ENCODE results near the gene BCAS4. TPM values are rescaled to one million over a fixed set of nuclear protein-coding genes. Genes with fewer than 3 reads are reported as not detected.
"Not testable (repeated sequence)": the region's sequence is repeated elsewhere in the genome, so short reads cannot be mapped to it uniquely, and the experiment has no call there.

Gene BCAS4
- total RNA-seq, 1 donor from 2014 or later: 4.3 TPM

GRCh38 chr20:50771419-50772080 lies 23.3 kb upstream of the BCAS4 start:
- DNase-seq (peak; percentile 15), ATAC-seq (peak; percentile 12)
- H3K9me3 ChIP-seq; intact Hi-C loops (cut with DNase I); H3K4me3 ChIP-seq; H3K36me3 ChIP-seq; H3K4me1 ChIP-seq; H3K27me3 ChIP-seq; H3K27ac ChIP-seq: not testable (repeated sequence)

GRCh38 chr20:50772420-50773185 lies 22.3 kb upstream of the BCAS4 start:
- intact Hi-C loops (cut with DNase I): no loop called here
- ATAC-seq: no peak
- H3K27me3 ChIP-seq: no peaks in the 10 kb centered on the region
- H3K9me3 ChIP-seq: no peaks in the 10 kb centered on the region
- H3K36me3 ChIP-seq: no peaks in the 10 kb centered on the region
- TF ChIP-seq, protein P1, sequence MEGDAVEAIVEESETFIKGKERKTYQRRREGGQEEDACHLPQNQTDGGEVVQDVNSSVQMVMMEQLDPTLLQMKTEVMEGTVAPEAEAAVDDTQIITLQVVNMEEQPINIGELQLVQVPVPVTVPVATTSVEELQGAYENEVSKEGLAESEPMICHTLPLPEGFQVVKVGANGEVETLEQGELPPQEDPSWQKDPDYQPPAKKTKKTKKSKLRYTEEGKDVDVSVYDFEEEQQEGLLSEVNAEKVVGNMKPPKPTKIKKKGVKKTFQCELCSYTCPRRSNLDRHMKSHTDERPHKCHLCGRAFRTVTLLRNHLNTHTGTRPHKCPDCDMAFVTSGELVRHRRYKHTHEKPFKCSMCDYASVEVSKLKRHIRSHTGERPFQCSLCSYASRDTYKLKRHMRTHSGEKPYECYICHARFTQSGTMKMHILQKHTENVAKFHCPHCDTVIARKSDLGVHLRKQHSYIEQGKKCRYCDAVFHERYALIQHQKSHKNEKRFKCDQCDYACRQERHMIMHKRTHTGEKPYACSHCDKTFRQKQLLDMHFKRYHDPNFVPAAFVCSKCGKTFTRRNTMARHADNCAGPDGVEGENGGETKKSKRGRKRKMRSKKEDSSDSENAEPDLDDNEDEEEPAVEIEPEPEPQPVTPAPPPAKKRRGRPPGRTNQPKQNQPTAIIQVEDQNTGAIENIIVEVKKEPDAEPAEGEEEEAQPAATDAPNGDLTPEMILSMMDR (IDR thresholded peaks at IDR 0.05): no peak
- no peak overlapping the region for H3K27ac ChIP-seq
- H3K4me1 ChIP-seq: no peaks in the 10 kb centered on the region
- H3K4me3 ChIP-seq: no peak overlapping the region
- peak; percentile 23 for DNase-seq

GRCh38 chr20:50774515-50774914 lies 20.3 kb upstream of the BCAS4 start:
- ATAC-seq: no peak

DNA sequence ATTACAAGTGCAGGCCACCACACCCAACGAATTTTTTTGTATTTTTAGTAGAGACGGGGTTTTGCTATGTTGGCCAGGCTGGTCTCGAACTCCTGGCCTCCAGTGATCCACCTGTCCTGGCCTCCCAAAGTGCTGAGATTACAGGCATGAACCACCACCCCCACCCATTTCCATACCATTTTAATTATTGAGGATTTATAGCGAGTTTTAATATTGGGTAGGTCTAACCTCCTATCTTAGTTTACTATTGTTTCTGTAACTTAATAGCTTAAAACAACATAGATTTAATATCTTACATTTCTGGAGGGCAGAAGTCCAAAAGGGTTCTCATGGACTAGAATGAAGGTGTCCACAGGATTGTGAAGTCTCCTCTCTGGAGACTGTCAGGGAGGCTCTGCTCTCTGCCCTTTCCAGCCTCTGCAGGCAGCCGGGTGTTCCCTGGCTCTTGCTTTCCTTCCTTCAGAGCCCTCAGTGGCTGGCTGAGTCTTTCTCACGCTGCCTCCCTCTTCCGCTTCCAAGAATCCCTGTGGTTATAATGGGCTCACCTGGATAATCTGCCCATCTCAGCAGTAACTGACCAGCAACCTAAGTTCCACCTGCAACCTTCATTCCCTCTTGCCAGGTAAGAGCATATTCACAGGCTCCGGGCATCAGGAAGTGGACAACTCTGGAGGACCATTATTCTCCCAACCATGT lies 18.6 kb upstream of the BCAS4 start:
- intact Hi-C loops (cut with DNase I): no loop called here
- Histone ChIP-seq H3K4me1 (no peaks in the 10 kb centered on the region), H3K27ac (no peak overlapping the region), H3K36me3 (no peaks in the 10 kb centered on the region), H3K27me3 (no peaks in the 10 kb centered on the region), H3K9me3 (no peaks in the 10 kb centered on the region), H3K4me3 (no peak overlapping the region)
- DNase-seq (peak; percentile 25), ATAC-seq (no peak)
- TF ChIP-seq, protein P1 (IDR thresholded peaks at IDR 0.05): no peak

More at GRCh38 chr20:50774515-50774914, 20.3 kb upstream of the BCAS4 start:
- Histone ChIP-seq H3K9me3 (no peaks in the 10 kb centered on the region), H3K36me3 (no peaks in the 10 kb centered on the region), H3K27me3 (no peaks in the 10 kb centered on the region), H3K4me3 (no peak overlapping the region), H3K4me1 (no peaks in the 10 kb centered on the region), H3K27ac (no peak overlapping the region)
- intact Hi-C loops (cut with DNase I): no loop called here
- peak; percentile 5 for DNase-seq
- TF ChIP-seq, protein P1 (IDR thresholded peaks at IDR 0.05): no peak

- Histone ChIP-seq H3K27ac (no peak overlapping the region), H3K27me3 (no peaks in the 10 kb centered on the region), H3K4me1 (no peaks in the 10 kb centered on the region), H3K4me3 (no peak overlapping the region), H3K36me3 (no peaks in the 10 kb centered on the region), H3K9me3 (no peaks in the 10 kb centered on the region)
- intact Hi-C loops (cut with DNase I): no loop called here
- TF ChIP-seq, protein P1 (IDR thresholded peaks at IDR 0.05): no peak
- ATAC-seq (no peak), DNase-seq (no peak)
Observed at GRCh38 chr20:50777373-50777772, 17.5 kb upstream of the BCAS4 start.

DNA sequence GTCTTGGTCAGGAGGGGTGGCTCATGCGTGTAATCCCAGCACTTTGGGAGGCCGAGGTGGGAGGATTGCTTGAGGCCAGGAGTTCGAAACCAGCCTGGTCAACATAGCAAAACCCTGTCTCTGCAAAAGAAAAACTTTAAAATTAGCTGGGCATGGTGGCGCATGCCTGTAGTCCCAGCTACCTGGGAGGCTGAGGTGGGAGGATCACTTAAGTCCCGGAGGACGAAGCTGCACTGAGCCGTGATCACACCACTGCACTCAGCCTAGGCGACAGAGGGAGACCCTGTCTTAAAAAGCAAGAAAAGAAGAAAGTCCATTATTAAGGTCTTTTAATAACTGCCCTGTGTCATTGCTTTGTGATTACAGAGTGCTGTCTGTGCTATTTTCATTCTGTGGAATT lies 15.9 kb upstream of the BCAS4 start:
- H3K4me3 ChIP-seq; intact Hi-C loops (cut with DNase I); H3K27me3 ChIP-seq; H3K36me3 ChIP-seq; DNase-seq; ATAC-seq; H3K4me1 ChIP-seq; H3K9me3 ChIP-seq; H3K27ac ChIP-seq: not testable (repeated sequence)
